GM10266 (cell line): Measurements from ENCODE around the gene GPR155.

Source experiments
- DNase-seq: peaks from one replicate; pipeline ENCODE4 v3.0.0; 2012; ENCODE audit errors: extremely low spot score
- TF ChIP-seq, protein P1 (sequence below): IDR thresholded peaks from 2 replicates; pipeline ENCODE4 v1.5.1; 2012; ENCODE audit warnings: mild to moderate bottlenecking, low read depth; ENCODE audit not compliant: control insufficient read depth, insufficient read depth; ENCODE audit errors: missing control alignments

GPR155 gene

DNA sequence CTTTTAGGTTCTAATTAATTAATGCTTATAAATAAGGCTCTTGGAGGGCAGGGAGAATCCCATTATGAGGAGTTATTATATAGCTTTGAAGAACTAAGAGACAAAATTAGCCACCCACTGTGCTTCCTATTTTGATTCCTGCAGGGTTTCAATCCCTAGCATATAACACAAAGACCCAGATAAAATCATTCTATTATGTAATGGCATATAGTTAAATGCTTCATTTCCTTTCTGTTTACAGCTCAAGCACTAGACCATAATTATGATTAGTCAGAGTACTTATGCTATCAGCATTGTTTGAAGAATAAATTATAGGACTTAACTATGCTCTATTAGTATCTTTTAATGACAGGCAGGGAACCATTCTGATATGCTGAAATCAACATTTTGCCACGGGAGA lies 9.1 kb downstream of the GPR155 start:
- TF ChIP-seq, protein P1, sequence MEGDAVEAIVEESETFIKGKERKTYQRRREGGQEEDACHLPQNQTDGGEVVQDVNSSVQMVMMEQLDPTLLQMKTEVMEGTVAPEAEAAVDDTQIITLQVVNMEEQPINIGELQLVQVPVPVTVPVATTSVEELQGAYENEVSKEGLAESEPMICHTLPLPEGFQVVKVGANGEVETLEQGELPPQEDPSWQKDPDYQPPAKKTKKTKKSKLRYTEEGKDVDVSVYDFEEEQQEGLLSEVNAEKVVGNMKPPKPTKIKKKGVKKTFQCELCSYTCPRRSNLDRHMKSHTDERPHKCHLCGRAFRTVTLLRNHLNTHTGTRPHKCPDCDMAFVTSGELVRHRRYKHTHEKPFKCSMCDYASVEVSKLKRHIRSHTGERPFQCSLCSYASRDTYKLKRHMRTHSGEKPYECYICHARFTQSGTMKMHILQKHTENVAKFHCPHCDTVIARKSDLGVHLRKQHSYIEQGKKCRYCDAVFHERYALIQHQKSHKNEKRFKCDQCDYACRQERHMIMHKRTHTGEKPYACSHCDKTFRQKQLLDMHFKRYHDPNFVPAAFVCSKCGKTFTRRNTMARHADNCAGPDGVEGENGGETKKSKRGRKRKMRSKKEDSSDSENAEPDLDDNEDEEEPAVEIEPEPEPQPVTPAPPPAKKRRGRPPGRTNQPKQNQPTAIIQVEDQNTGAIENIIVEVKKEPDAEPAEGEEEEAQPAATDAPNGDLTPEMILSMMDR = no peak
- no peak for DNase-seq

DNA sequence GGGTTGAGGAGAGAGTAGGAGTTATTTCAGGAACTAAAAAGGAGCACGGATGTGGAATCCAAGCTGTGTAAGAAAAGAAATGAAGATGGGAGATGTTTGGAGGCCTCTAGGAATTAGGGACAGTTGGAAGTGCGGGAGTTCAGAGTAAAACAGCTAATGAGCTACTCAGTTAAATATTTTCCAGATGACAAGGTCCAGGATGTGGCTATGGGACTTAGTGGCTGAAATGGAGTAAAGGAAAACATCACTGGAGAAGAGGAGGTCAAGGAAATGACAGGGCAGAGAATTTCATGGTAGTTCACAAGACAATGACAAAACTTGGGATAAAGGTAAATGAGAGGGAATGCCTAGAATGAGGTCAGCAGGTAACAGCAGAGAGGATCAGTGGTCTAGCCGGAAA lies 13.0 kb downstream of the GPR155 start:
- no peak for DNase-seq

DNA sequence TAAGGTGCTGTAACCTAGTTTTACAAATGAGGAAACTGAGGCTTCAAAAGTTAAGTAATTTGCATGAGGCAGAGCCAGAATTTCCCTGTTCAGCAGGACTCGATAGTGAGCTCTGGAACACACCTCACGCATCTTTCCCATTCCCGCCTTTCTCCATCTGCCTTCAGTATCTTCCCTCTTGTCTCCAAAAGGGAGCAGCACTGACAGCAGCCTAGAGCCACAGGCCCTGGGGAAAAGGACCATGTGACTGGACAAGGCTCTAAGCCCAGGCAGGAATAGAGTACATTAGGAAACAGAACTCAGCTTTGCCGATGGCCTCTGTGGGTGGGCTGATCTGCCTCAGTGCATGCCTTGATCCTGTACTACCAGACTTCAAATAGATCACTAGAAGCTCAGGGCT lies 21.5 kb downstream of the GPR155 start:
- TF ChIP-seq, protein P1 = no peak
- no peak for DNase-seq

More for the DNA sequence above, 13.0 kb downstream of the GPR155 start:
- TF ChIP-seq, protein P1 = no peak

DNA sequence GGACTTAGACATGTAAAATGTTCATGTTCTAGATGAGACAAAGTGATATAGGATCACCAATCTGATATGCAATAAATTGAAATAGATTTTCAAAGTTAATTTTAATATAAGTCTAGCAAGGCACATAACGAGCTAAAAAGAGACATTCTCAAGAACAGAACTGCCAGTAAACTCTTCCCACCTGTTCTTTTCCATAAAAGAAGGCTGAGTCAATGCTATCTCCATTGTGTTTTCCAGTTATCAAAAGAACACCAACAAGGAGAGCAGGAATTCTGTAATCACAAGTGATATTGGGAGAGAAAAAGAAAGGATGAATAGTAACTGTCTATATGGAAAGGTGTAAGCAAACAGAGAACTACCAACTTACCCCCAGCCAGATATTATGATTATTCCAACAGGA lies 25.6 kb downstream of the GPR155 start:
- TF ChIP-seq, protein P1 = no peak
- DNase-seq = no peak

DNA sequence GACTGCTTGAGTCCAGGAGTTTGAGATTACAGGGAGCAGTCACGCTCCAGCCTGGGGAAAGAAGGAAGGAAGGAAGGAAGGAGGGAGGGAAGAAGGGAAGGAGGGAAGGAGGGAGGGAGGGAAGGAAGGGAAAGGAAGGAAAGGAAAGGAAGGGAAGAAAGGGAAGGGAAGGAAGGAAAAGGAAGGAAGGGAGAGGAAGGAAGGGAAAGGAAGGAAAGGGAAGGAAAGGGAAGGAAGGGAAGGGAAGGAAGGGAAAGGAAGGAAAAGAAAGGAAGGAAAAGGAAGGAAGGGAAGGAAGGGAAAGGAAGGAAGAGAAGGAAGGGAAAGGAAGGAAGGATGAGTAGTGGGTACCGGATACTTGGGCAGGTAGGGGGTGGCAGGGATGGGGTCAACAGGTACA lies 32.3 kb downstream of the GPR155 start:
- no peak for DNase-seq
- TF ChIP-seq, protein P1 = no peak

DNA sequence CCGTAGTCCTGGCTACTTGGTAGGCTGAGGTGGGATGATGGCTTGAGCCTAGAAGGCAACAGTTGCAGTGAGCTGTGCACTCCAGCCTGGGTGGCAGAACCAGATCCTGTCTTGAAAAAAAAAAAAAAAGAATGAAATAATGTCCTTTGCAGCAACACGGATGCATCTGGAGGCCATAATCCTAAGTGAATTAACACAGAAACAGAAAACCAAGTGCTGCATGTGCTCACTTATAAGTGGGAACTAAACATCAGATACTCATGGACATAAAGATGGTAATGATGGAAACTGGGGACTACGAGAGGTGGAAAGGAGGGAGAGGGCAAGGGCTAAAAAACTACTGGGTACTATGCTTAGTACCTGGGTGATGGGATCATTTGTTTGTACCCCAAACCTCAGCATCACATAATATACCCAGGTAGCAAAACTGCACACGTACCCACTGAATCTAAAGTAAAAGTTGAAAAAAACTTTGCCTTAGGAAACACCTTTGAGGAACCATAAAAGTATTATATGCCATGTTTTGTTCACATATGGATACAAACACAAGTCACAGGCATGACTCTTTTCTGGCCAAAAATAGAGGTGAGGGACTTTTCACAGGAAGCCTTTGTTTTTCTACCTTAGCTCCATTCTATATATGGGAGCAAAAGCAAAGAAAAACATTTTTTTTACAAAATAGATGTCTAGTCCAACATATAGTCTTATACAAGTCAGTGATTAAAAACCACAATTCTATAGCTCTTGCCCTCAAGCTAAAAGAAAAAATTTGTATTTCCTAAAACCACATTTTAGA lies 36.6 kb downstream of the GPR155 start:
- peak; percentile 12 for DNase-seq
- TF ChIP-seq, protein P1 = no peak

DNA sequence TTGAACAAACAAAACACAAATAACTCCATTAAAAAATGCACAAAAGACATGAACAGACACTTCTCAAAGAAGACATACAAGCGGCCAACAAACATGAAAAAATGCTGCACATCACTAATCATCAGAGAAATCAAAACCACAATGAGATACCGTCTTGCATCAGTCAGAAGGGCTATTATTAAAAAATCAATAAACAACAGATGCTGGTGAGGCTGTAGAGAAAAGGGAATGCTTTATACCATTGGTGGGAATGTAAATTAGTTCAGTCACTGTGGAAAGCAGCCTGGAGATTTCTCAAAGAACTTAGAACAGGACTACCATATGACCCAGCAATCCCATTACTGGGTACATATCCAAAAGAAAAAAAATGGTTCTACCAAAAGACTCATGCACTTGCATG lies 37.8 kb downstream of the GPR155 start:
- TF ChIP-seq, protein P1 = no peak
- DNase-seq = no peak
